HG02981 (cell line): ENCODE data around the gene CDH4.

Source experiments
- ATAC-seq: cut with Tn5 transposase; IDR thresholded peaks from one replicate; pipeline ENCODE4 v1.9.1; 2021; ENCODE audit warnings: mild to moderate bottlenecking, moderate library complexity; ENCODE audit not compliant: unreplicated experiment

CDH4 gene

GRCh38 chr20:61878478-61879302 is 626.6 kb downstream of the CDH4 start:
- ATAC-seq: no peak

GRCh38 chr20:61879303-61879620 is 627.2 kb downstream of the CDH4 start:
- no peak for ATAC-seq

- ATAC-seq: no peak
Observed at GRCh38 chr20:61879694-61880093, 627.6 kb downstream of the CDH4 start.

GRCh38 chr20:61880706-61881105 is 628.6 kb downstream of the CDH4 start:
- no peak for ATAC-seq

- ATAC-seq: no peak
Observed at GRCh38 chr20:61881416-61881815, 629.4 kb downstream of the CDH4 start.

GRCh38 chr20:61881861-61882260 is 629.8 kb downstream of the CDH4 start:
- no peak for ATAC-seq

GRCh38 chr20:61882716-61883615 is 630.9 kb downstream of the CDH4 start:
- ATAC-seq: no peak

- no peak for ATAC-seq
Observed at GRCh38 chr20:61883857-61884393, 631.9 kb downstream of the CDH4 start.

GRCh38 chr20:61884571-61885389 is 632.7 kb downstream of the CDH4 start:
- no peak for ATAC-seq

- no peak for ATAC-seq
Observed at GRCh38 chr20:61885759-61886715, 634.0 kb downstream of the CDH4 start.

- ATAC-seq: no peak
Observed at GRCh38 chr20:61886721-61887595, 634.9 kb downstream of the CDH4 start.

GRCh38 chr20:61887596-61888093 is 635.6 kb downstream of the CDH4 start:
- no peak for ATAC-seq

- no peak for ATAC-seq
Observed at GRCh38 chr20:61888101-61888865, 636.2 kb downstream of the CDH4 start.

GRCh38 chr20:61889659-61890058 is 637.6 kb downstream of the CDH4 start:
- no peak for ATAC-seq

GRCh38 chr20:61890210-61890609 is 638.1 kb downstream of the CDH4 start:
- ATAC-seq: no peak

- ATAC-seq: no peak
Observed at GRCh38 chr20:61891476-61891875, 639.4 kb downstream of the CDH4 start.

GRCh38 chr20:61891916-61892649 is 640.0 kb downstream of the CDH4 start:
- ATAC-seq: no peak
